HG03025 (cell line): ENCODE results near the gene ZFP82.

Experiments
- ATAC-seq: cut with Tn5 transposase; IDR thresholded peaks from one replicate; pipeline ENCODE4 v1.9.1; 2021; ENCODE audit warnings: mild to moderate bottlenecking, moderate library complexity; ENCODE audit not compliant: unreplicated experiment, low FRiP score

ZFP82 gene

DNA sequence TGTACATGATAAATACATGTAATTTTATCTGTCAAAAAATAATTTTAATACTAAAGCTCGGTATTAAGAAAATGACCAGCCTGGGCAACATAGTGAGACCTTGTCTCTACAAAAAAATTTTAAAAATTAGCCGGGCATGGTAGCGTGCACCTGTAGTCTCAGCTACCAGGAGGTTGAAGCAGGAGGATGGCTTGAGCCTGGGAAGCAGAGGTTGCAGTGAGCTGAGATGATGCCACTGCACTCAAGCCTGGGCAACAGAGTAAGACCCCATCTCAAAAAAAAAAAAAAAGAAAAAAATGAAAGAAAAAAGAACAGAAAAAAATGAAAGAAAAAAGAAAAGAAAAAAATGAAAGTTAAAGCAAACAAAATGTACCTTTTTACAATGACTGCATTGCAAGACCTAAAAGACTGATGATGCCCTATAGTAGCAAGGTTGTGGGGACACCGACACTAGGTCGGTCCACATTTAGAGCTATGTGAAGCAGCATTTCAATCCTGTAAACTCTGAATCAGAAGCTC lies 44.7 kb downstream of the ZFP82 start:
- no peak for ATAC-seq

DNA sequence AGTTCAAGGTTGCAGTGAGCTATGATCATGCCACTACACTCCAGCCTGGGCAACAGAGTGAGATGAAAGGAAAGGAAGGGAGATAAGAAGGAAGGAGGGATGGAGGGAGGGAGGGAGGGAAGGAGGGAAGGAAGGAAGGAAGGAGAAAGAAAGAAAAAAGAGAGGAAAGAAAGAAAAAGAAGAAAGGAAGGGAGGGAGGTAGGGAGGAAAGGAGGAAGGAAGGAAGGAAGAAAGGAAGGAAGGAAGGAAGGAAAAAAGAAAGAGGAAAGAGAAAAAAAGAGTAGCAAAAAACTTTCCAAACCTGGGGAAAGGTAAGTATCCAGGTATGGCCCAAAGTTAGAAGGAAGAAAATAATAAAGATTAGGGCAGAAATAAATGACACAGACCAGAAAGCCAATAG lies 46.6 kb downstream of the ZFP82 start:
- no peak for ATAC-seq

DNA sequence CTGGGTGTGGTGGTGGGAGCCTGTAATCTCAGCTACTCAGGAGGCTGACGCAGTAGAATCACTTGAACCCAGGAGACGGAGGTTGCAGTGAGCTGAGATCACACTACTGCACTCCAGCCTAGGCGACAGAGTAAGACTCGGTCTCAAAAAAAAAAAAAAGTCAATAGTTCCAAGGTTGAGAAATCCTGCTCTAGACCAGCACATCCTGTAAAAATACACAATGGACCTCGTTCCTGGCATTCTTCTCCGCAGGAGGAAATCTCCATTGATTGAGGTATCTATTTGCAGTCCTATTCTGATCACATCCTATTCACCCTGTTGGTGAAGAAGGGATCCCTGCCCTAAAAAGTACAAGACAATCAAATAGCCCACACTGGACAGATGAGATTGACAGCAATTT lies 54.6 kb downstream of the ZFP82 start:
- no peak for ATAC-seq
